GM23338 (cell line): ENCODE data around the gene PCNX3.

Experiments
- CREB1 ChIP-seq: fragments of 250-450 bp; sonication (Bioruptor Pico); IDR thresholded peaks from 2 replicates; pipeline ENCODE4 v1.5.0; 2020; ENCODE audit warnings: low read depth, mild to moderate bottlenecking, moderate library complexity
- EZH2 ChIP-seq: fragments of 200-600 bp; sonication (generic); IDR thresholded peaks from one replicate; pipeline ENCODE4 v1.8.0; 2017; ENCODE audit warnings: antibody characterized with exemption, mild to moderate bottlenecking, low read depth; ENCODE audit not compliant: unreplicated experiment
- EZH2phosphoT487 ChIP-seq: fragments of 200-600 bp; sonication (generic); IDR thresholded peaks from one replicate; pipeline ENCODE4 v1.8.1; 2018; ENCODE audit warnings: antibody characterized with exemption; ENCODE audit not compliant: unreplicated experiment
- JUNB ChIP-seq: IDR thresholded peaks from one replicate; pipeline ENCODE4 v1.6.1; 2016; ENCODE audit warnings: antibody characterized with exemption; ENCODE audit not compliant: unreplicated experiment
- NANOG ChIP-seq: IDR thresholded peaks from 2 replicates; pipeline ENCODE4 v1.6.1; 2016; ENCODE audit warnings: antibody characterized with exemption, borderline replicate concordance
- POLR2AphosphoS5 ChIP-seq: IDR thresholded peaks from 2 replicates; pipeline ENCODE4 v1.6.1; 2016; ENCODE audit warnings: antibody characterized with exemption, low read depth
- STAT1 ChIP-seq: IDR thresholded peaks from one replicate; pipeline ENCODE4 v1.6.1; 2016; ENCODE audit warnings: antibody characterized with exemption; ENCODE audit not compliant: unreplicated experiment
- ZNF114 ChIP-seq: fragments of 250-450 bp; sonication (Bioruptor Pico); IDR thresholded peaks from 2 replicates; pipeline ENCODE4 v1.5.0; 2020; ENCODE audit warnings: mild to moderate bottlenecking, moderate library complexity
- ZNF331 ChIP-seq: fragments of 250-450 bp; sonication (Bioruptor Pico); IDR thresholded peaks from 2 replicates; pipeline ENCODE4 v1.5.0; 2020; ENCODE audit warnings: low read depth, mild to moderate bottlenecking, moderate library complexity
- ZNF462 ChIP-seq: fragments of 250-450 bp; sonication (Bioruptor Pico); IDR thresholded peaks from 2 replicates; pipeline ENCODE4 v1.5.0; 2020; ENCODE audit warnings: mild to moderate bottlenecking, moderate library complexity
- TF ChIP-seq, protein P1 (sequence below): IDR thresholded peaks from 2 replicates; pipeline ENCODE4 v1.6.1; 2016; ENCODE audit warnings: antibody characterized with exemption
- TF ChIP-seq, protein P2 (sequence below), 2 experiments: fragments of 200-600 bp in 1 of 2; sonication (generic) in 1 of 2; conservative IDR thresholded peaks; 2 replicates each; pipeline versions ENCODE4 v1.5.1 to v1.6.1; 2016 to 2017; ENCODE audit warnings: antibody characterized with exemption in 2 of 2, low read depth in 2 of 2, mild to moderate bottlenecking in 2 of 2, moderate library complexity in 1 of 2
- TF ChIP-seq, protein P3 (sequence below): IDR thresholded peaks from one replicate; pipeline ENCODE4 v1.6.1; 2018; ENCODE audit warnings: antibody characterized with exemption; ENCODE audit not compliant: unreplicated experiment

GRCh38 chr11:65644837-65645236 is 29.3 kb downstream of the PCNX3 start:
- TF ChIP-seq, protein P1, sequence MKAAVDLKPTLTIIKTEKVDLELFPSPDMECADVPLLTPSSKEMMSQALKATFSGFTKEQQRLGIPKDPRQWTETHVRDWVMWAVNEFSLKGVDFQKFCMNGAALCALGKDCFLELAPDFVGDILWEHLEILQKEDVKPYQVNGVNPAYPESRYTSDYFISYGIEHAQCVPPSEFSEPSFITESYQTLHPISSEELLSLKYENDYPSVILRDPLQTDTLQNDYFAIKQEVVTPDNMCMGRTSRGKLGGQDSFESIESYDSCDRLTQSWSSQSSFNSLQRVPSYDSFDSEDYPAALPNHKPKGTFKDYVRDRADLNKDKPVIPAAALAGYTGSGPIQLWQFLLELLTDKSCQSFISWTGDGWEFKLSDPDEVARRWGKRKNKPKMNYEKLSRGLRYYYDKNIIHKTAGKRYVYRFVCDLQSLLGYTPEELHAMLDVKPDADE: no peak
- TF ChIP-seq JUNB: no peak
- TF ChIP-seq, protein P2, sequence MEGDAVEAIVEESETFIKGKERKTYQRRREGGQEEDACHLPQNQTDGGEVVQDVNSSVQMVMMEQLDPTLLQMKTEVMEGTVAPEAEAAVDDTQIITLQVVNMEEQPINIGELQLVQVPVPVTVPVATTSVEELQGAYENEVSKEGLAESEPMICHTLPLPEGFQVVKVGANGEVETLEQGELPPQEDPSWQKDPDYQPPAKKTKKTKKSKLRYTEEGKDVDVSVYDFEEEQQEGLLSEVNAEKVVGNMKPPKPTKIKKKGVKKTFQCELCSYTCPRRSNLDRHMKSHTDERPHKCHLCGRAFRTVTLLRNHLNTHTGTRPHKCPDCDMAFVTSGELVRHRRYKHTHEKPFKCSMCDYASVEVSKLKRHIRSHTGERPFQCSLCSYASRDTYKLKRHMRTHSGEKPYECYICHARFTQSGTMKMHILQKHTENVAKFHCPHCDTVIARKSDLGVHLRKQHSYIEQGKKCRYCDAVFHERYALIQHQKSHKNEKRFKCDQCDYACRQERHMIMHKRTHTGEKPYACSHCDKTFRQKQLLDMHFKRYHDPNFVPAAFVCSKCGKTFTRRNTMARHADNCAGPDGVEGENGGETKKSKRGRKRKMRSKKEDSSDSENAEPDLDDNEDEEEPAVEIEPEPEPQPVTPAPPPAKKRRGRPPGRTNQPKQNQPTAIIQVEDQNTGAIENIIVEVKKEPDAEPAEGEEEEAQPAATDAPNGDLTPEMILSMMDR (conservative IDR thresholded peaks at IDR 0.05; ENCODE audit: low read depth in 2 of 2): no peak
- no peak for TF ChIP-seq EZH2
- TF ChIP-seq, protein P3, sequence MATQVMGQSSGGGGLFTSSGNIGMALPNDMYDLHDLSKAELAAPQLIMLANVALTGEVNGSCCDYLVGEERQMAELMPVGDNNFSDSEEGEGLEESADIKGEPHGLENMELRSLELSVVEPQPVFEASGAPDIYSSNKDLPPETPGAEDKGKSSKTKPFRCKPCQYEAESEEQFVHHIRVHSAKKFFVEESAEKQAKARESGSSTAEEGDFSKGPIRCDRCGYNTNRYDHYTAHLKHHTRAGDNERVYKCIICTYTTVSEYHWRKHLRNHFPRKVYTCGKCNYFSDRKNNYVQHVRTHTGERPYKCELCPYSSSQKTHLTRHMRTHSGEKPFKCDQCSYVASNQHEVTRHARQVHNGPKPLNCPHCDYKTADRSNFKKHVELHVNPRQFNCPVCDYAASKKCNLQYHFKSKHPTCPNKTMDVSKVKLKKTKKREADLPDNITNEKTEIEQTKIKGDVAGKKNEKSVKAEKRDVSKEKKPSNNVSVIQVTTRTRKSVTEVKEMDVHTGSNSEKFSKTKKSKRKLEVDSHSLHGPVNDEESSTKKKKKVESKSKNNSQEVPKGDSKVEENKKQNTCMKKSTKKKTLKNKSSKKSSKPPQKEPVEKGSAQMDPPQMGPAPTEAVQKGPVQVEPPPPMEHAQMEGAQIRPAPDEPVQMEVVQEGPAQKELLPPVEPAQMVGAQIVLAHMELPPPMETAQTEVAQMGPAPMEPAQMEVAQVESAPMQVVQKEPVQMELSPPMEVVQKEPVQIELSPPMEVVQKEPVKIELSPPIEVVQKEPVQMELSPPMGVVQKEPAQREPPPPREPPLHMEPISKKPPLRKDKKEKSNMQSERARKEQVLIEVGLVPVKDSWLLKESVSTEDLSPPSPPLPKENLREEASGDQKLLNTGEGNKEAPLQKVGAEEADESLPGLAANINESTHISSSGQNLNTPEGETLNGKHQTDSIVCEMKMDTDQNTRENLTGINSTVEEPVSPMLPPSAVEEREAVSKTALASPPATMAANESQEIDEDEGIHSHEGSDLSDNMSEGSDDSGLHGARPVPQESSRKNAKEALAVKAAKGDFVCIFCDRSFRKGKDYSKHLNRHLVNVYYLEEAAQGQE: no peak
- TF ChIP-seq POLR2AphosphoS5: no peak
- TF ChIP-seq EZH2phosphoT487: no peak
- TF ChIP-seq ZNF462 (CRISPR knock-in tag): no peak
- no peak for TF ChIP-seq STAT1
- TF ChIP-seq CREB1: no peak
- no peak for TF ChIP-seq ZNF114 (CRISPR knock-in tag)
- no peak for TF ChIP-seq NANOG
- TF ChIP-seq ZNF331: no peak
